Hematopoietic multipotent progenitor cell treated with erythropoietin and hydrocortisone succinate and interleukin-3 and kit ligand, for 6 days (in vitro differentiated cells): Measurements from ENCODE around the gene RBBP8NL.

Experiments
- DNase-seq: peaks from one replicate; pipeline ENCODE4 v3.0.0-alpha.2; 2015

RBBP8NL gene

GRCh38 chr20:62371588-62372041, 55.7 kb downstream of the RBBP8NL start:
- DNase-seq, result no peak

- no peak for DNase-seq
Observed at GRCh38 chr20:62370807-62371587, 56.3 kb downstream of the RBBP8NL start.

- DNase-seq, result no peak
Observed at GRCh38 chr20:62370115-62370806, 57.1 kb downstream of the RBBP8NL start.

GRCh38 chr20:62369815-62370114, 57.6 kb downstream of the RBBP8NL start:
- no peak for DNase-seq

GRCh38 chr20:62368976-62369814, 58.1 kb downstream of the RBBP8NL start:
- no peak for DNase-seq

GRCh38 chr20:62368392-62368975, 58.9 kb downstream of the RBBP8NL start:
- DNase-seq, result no peak

- DNase-seq, result peak; percentile 62
Observed at GRCh38 chr20:62367633-62368391, 59.5 kb downstream of the RBBP8NL start.

- DNase-seq, result no peak
Observed at GRCh38 chr20:62367136-62367632, 60.2 kb downstream of the RBBP8NL start, which contains the start of gene LAMA5. Gene LAMA5 (minus strand): TSS chr20:62367312. CDS start chr20:62367245, 67 bp downstream.

- DNase-seq, result no peak
Observed at GRCh38 chr20:62366370-62367135, 60.8 kb downstream of the RBBP8NL start.

- peak; percentile 55 for DNase-seq
Observed at GRCh38 chr20:62365814-62366369, 61.4 kb downstream of the RBBP8NL start.

- DNase-seq, result no peak
Observed at GRCh38 chr20:62364911-62365736, 62.2 kb downstream of the RBBP8NL start.

GRCh38 chr20:62363920-62364851, 63.2 kb downstream of the RBBP8NL start:
- no peak for DNase-seq

GRCh38 chr20:62362991-62363919, 64.1 kb downstream of the RBBP8NL start:
- no peak for DNase-seq

- DNase-seq, result no peak
Observed at GRCh38 chr20:62362590-62362940, 64.8 kb downstream of the RBBP8NL start.

- no peak for DNase-seq
Observed at GRCh38 chr20:62361799-62362589, 65.3 kb downstream of the RBBP8NL start.

GRCh38 chr20:62360854-62361798, 66.2 kb downstream of the RBBP8NL start:
- DNase-seq, result no peak
